ENCODE results near the gene TWF2.

TWF2 gene

GRCh38 chr3:52237657-52238172 is 1.2 kb downstream of the TWF2 start:
- TF ChIP-seq MYC (IDR thresholded peaks at IDR 0.05; ENCODE audit: low read depth, low read length): no peak
- TF ChIP-seq MAX (IDR thresholded peaks at IDR 0.05; ENCODE audit: low read depth, low read length): no peak
- no peak for TF ChIP-seq CTCF (IDR thresholded peaks at IDR 0.05; ENCODE audit: low read depth, low read length)
- TF ChIP-seq POLR2A (IDR thresholded peaks at IDR 0.05; ENCODE audit: extremely low read depth, insufficient read length): no peak
- peak; percentile 77 for DNase-seq (ENCODE audit: low read depth)
- peak overlapping the region; percentile 99 for H3K4me3 ChIP-seq (ENCODE audit: low read depth, low read length)

GRCh38 chr3:52237006-52237656 is 1.8 kb downstream of the TWF2 start:
- peak overlapping the region; percentile 34 for H3K4me3 ChIP-seq (ENCODE audit: low read depth, low read length)

GRCh38 chr3:52236424-52236886 is 2.5 kb downstream of the TWF2 start:
- no peak overlapping the region for H3K4me3 ChIP-seq (ENCODE audit: low read depth, low read length)
- no peak for TF ChIP-seq MYC (IDR thresholded peaks at IDR 0.05; ENCODE audit: low read depth, low read length)
- TF ChIP-seq MAX (IDR thresholded peaks at IDR 0.05; ENCODE audit: low read depth, low read length): no peak
- no peak for DNase-seq (ENCODE audit: low read depth)

More at GRCh38 chr3:52237006-52237656, 1.8 kb downstream of the TWF2 start:
- TF ChIP-seq POLR2A (IDR thresholded peaks at IDR 0.05; ENCODE audit: extremely low read depth, insufficient read length): no peak
- TF ChIP-seq MAX (IDR thresholded peaks at IDR 0.05; ENCODE audit: low read depth, low read length): no peak
- no peak for TF ChIP-seq MYC (IDR thresholded peaks at IDR 0.05; ENCODE audit: low read depth, low read length)
- TF ChIP-seq CTCF (IDR thresholded peaks at IDR 0.05; ENCODE audit: low read depth, low read length): no peak
- DNase-seq (ENCODE audit: low read depth): no peak

- H3K4me3 ChIP-seq (ENCODE audit: low read depth, low read length): no peak overlapping the region
- DNase-seq (ENCODE audit: low read depth): no peak
- TF ChIP-seq POLR2A (IDR thresholded peaks at IDR 0.05; ENCODE audit: extremely low read depth, insufficient read length): no peak
- no peak for TF ChIP-seq CTCF (IDR thresholded peaks at IDR 0.05; ENCODE audit: low read depth, low read length)
These were observed 4.2 kb downstream of the TWF2 start for GRCh38 chr3:52234516-52235447.

GRCh38 chr3:52233968-52234367 is 5.0 kb downstream of the TWF2 start:
- no peak overlapping the region for H3K4me3 ChIP-seq (ENCODE audit: low read depth, low read length)
- no peak for DNase-seq (ENCODE audit: low read depth)
- TF ChIP-seq CTCF (IDR thresholded peaks at IDR 0.05; ENCODE audit: low read depth, low read length): no peak
- no peak for TF ChIP-seq MAX (IDR thresholded peaks at IDR 0.05; ENCODE audit: low read depth, low read length)
- TF ChIP-seq MYC (IDR thresholded peaks at IDR 0.05; ENCODE audit: low read depth, low read length): no peak
- TF ChIP-seq POLR2A (IDR thresholded peaks at IDR 0.05; ENCODE audit: extremely low read depth, insufficient read length): no peak

GRCh38 chr3:52233108-52233591 is 5.8 kb downstream of the TWF2 start:
- TF ChIP-seq MYC (IDR thresholded peaks at IDR 0.05; ENCODE audit: low read depth, low read length): no peak
- no peak for TF ChIP-seq CTCF (IDR thresholded peaks at IDR 0.05; ENCODE audit: low read depth, low read length)
- TF ChIP-seq MAX (IDR thresholded peaks at IDR 0.05; ENCODE audit: low read depth, low read length): no peak
- no peak for TF ChIP-seq POLR2A (IDR thresholded peaks at IDR 0.05; ENCODE audit: extremely low read depth, insufficient read length)
- H3K4me3 ChIP-seq (ENCODE audit: low read depth, low read length): no peak overlapping the region
- no peak for DNase-seq (ENCODE audit: low read depth)

All from NB4 (cell line).